IPS-18c (cell line): ENCODE measurements around the gene POP4.
"Not testable (repeated sequence)": the region's sequence is repeated elsewhere in the genome, so short reads cannot be mapped to it uniquely, and the experiment has no call there.

Source experiments
- H3K4me3 ChIP-seq: 2 replicates; pipeline ENCODE4 v1.7.0; 2013; ENCODE audit warnings: low read depth, mild to moderate bottlenecking, low read length, moderate library complexity; ENCODE audit not compliant: insufficient read depth
- H3K9me3 ChIP-seq: one replicate; pipeline ENCODE4 v1.6.1; 2013; ENCODE audit warnings: mild to moderate bottlenecking, low read length, moderate library complexity; ENCODE audit not compliant: control insufficient read depth, insufficient read depth

The POP4 gene, protein sequence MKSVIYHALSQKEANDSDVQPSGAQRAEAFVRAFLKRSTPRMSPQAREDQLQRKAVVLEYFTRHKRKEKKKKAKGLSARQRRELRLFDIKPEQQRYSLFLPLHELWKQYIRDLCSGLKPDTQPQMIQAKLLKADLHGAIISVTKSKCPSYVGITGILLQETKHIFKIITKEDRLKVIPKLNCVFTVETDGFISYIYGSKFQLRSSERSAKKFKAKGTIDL

DNA sequence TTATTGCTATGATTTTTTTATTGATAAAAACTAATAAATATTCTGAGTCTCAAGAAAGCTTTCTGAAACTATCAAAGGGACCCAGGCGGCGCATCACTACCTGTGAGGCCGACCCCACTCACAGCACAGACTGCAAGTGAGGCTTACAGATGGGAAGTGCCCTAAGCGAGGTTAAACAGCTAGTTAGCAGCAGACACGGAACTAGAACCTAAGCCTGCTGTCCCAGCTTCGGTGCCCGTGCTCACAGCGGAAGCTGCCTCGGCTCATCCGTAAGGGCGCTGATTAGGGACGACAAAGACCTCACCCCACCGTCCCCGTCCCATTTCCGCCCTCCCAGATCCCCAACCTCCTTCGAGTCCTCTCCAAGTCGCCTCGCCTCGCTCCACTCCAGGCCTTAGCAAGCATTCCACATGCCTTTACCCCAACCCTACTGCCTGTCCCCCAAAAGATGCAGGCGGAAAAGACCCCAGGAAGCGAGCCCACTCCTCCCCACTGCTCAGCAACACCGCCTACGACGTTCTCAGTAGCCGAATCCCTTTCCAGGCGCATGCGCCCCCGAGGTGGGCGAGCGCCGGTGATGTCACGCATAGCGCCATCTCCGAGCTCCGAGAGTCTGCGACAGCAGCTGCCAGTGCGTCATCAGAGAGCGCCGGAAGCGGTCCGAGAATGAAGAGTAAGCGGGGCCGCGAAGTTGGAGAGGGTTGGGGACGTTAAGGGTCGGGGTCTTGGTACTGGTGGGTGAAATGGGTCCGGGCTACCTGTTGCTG is at the start of gene POP4:
POP4 (plus strand) TSS at position 631 of the 767 bp plus-strand sequence; CDS start at position 667, 36 bp downstream.
- H3K4me3 ChIP-seq = peak within 1 kb of the TSS; percentile 100
- H3K9me3 ChIP-seq = no peaks in the 10 kb centered on the region

DNA sequence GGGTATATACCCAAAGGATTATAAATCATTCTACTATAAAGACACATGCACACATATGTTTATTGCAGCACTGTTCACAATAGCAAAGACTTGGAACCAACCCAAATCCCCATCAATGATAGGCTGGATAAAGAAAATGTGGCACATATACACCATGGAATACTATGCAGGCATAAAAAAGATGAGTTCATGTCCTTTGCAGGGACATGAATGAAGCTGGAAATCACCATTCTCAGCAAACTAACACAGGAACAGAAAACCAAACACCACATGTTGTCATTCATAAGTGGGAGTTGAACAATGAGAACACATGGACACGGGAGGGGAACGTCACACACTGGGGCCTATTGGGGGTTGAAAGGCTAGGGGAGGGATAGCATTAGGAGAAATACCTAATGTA is 47.0 kb upstream of the POP4 start:
- H3K4me3 ChIP-seq = not testable (repeated sequence)

DNA sequence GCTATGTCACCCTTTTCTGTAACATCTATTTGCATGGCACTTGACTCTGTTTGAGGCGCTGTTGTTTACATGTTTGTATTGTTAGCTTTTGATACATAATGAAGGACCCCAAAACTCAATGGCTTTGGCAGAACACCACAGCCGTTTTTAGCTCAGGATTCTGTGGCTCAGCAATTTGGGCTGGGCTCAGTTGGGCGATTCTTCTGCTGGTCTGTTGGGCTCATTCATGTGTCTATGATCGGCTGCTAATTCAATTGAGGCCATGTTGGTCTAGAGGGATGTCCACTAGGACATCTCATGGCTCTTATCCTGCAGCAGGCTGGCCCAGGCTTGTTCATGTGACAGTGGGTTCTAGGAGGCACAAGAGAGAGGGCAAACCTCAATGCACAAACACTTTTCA is 46.3 kb upstream of the POP4 start:
- H3K9me3 ChIP-seq = peaks cover 4% of the 10 kb centered on the region
- H3K4me3 ChIP-seq = no peak overlapping the region

More for the DNA sequence above, 47.0 kb upstream of the POP4 start:
- H3K9me3 ChIP-seq = not testable (repeated sequence)

DNA sequence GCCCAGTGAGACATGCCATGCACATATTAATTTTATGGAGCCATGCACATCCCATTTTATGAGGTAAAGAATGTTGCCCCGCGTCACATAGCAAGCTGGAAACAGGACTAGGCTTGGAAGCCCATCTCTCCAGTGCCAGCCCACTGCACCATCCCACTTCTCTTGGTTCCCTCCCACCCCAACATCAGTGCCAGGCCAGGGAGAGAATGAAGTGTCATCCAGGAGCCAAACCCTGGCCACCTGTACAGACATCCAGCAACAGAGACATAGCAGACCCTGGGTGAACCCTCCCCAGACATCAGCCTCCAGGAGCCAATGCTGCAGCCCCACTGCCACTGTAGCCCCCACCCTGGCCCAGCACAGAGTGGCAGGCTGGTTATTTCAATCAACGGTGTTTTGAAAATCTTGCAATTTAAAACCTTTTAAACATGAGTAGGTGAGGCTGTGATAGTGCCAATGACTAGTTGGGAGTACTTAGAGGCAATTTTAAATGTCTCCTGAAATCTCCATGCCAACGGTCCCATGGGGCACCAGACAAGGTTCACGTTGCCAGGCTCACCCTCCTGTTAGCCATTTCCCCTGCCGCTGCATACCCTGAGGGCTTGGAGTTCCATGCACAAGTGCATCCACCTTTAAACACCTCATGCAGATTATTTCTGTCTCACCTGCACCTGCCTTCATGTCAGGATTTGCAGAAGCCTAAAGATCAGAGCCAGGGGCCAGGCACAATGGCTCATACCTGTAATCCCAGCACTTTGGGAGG is 45.6 kb upstream of the POP4 start:
- Histone ChIP-seq H3K4me3 (no peak overlapping the region), H3K9me3 (peaks cover 4% of the 10 kb centered on the region)

DNA sequence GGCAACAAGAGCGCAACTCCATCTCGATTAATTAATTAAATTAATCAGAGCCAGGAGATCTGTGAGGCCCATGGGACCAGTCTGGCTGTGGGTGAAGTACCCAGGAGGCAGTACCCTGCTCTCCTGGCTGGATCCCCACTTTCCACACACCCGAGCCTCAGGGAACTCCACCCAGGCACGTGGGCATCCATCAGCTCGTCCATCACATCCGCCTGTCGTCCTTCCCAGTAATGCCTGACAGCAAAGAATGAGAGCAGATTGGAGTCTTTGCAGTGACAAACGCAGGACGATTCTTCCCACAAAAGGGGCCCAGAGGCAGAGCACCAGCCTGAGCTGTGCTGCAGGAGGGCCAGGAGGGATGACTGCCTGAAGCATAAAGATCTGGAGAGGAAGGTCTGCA is 44.5 kb upstream of the POP4 start:
- Histone ChIP-seq H3K9me3 (peaks cover 4% of the 10 kb centered on the region), H3K4me3 (no peak overlapping the region)

DNA sequence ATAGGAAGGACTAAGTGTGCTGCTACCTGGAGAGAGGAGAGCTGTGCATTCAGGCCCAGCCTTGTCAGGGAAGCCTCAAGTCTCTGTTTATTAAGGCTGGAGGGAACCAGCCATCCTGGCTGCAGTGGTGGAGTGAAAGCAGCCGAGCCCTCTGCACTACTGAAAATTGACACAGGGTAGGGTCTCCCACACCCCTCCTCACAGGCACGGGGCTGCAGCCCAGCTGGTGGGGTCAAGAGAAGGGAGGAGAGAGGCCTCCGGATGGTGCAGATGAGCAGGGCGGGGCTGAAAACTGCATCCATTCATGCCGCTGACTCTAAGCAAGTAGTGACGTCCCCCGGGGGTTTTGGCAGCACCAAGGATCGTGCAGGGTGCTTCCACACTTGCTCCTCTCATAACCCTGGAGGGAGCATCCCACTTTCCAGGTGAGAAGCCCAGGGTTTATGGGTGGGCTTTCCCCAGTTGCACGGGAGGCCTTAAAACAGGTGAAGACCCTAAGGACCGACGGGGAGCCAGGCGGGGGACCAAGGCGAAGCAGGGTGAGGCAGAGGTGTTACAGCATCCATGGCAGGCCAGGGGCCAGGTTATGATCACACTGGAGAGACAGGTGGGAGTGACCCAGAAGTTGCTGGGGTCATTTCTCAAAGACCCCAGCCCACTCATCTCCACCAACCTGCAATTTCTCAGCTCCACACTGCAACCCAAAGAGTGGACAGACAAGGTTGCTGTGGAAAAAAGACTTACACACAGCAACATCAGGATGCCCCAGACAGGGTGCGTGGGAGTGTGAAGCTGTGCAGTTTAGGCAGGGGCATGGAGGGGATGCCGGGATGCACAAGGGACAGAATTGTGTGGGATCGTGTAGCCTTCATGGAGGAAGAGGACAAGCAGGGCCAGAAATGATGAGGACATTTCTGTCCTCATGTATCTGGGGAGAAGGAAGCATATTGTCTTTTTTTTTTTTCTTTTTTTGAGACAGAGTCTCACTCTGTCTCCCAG is 43.5 kb upstream of the POP4 start:
- Histone ChIP-seq H3K4me3 (no peak overlapping the region), H3K9me3 (peaks cover 4% of the 10 kb centered on the region)

DNA sequence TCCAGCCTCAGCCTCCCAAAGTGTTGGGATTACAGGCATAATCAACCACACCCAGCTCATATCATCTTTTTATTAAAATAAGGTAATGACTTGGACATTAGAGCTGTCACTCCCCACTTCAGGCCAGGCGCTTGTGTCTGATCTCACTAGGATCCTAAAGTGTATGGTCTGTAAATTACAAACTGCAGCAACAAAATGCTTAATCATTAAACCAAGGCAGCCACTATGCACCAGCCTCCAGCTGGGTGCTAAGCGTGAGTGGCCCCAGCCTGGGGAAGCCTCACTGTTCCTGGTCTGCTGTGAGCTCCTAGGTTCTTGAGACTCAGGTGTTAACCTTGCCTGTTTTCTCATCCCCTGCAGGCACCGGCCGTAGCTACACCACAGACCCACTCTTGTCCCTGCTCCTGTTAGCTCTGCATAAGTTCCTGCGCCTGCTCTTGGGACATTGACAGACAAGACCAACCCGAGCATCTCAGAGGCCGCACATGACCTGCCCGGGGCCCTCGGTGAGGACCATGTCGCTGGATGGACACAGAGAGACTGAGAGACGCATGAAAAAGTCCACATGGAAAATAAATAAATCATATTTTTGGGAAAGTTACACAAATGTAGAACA is 42.5 kb upstream of the POP4 start:
- H3K4me3 ChIP-seq = no peak overlapping the region
- peaks cover 4% of the 10 kb centered on the region for H3K9me3 ChIP-seq

DNA sequence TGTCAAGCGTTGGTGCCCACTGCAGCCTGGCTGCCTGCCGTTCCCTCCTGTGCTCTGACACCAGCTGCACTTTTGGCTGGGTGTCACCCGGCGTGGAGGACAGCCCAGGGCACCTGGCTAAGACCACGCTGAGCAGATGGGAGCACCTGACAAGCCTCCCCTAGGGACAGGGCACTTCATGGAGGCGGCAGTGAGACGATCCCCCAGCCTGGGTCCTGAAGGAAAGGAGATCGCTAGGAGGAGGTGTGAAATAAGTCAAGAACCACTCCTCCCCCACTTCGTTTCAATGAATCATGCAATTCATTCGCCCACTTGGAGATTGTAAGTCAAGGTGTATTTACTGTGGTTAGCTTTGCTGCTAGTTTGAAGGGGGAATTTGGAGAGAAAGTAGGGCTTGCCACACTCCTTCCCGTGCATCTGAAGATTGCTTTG is 41.5 kb upstream of the POP4 start:
- H3K9me3 ChIP-seq = peaks cover 4% of the 10 kb centered on the region
- no peak overlapping the region for H3K4me3 ChIP-seq

DNA sequence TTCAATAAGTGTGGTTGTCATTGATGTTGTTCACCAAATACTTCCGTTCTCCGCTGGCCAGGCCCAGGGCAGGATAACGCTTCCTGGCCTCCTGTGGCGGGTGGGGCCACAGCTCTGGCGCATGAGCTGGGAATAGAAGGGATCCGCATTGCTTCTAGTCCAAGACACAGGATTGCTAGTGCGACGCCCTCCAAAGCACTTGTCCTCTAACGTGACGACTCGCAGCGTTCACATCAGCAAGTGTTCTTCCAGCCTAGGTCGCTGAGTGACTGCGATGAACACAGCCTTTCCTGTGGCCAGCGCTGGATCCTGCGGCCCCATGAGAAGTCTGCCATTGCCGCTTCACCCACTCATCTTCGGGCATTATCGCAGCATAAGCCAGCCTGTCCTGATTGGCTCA is 40.9 kb upstream of the POP4 start:
- Histone ChIP-seq H3K9me3 (peaks cover 4% of the 10 kb centered on the region), H3K4me3 (no peak overlapping the region)

DNA sequence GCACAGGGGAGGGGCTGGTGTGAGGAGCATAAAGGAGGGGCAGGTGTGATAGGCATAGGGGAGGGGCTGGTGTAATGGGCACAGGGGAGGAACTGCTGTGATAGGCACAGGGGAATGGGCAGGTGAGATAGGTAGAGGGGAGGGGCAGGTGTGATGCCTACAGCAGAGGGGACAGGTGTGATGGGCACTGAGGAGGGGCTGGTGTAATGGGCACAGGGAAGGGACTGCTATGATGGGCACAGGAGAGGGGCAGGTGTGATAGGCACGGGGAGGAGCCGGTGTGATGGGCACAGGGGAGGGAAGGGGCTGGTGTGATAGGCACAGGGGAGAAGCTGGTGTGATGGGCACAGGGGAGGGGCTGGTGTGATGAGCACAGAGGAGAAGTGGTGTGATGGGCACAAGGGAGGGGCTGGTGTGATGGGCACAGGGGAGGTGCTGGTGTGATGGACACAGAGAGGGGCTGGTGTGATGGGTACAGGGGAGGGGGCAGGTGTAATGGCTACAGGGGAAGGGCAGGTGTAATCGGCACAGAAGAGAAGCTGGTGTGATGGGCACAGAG is 39.5 kb upstream of the POP4 start:
- Histone ChIP-seq H3K9me3 (no peaks in the 10 kb centered on the region), H3K4me3 (no peak overlapping the region)

DNA sequence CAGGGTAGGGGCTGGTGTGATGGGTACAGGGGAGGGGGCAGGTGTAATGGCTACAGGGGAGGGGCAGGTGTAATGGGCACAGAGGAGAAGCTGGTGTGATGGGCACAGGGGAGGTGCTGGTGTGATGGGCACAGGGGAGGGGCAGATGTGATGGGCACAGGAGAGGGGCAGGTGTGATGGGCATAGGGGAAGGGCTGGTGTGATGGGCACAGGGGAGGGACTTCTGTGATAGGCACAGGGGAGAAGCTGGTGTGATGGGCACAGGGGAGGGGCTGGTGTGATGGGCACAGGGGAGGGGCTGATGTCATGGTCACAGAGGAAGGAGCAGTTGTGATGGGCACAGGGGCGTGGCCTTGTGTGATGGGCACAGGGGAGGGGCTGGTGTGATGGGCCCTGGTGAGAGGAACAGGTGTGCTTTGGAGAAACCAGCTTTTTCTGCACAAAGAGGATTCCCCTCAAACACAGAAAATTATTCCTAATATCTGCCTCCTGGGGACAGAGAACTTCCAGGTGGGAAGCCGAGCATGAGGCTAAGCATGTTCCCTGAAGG is 38.6 kb upstream of the POP4 start:
- H3K4me3 ChIP-seq = no peak overlapping the region
- no peaks in the 10 kb centered on the region for H3K9me3 ChIP-seq

DNA sequence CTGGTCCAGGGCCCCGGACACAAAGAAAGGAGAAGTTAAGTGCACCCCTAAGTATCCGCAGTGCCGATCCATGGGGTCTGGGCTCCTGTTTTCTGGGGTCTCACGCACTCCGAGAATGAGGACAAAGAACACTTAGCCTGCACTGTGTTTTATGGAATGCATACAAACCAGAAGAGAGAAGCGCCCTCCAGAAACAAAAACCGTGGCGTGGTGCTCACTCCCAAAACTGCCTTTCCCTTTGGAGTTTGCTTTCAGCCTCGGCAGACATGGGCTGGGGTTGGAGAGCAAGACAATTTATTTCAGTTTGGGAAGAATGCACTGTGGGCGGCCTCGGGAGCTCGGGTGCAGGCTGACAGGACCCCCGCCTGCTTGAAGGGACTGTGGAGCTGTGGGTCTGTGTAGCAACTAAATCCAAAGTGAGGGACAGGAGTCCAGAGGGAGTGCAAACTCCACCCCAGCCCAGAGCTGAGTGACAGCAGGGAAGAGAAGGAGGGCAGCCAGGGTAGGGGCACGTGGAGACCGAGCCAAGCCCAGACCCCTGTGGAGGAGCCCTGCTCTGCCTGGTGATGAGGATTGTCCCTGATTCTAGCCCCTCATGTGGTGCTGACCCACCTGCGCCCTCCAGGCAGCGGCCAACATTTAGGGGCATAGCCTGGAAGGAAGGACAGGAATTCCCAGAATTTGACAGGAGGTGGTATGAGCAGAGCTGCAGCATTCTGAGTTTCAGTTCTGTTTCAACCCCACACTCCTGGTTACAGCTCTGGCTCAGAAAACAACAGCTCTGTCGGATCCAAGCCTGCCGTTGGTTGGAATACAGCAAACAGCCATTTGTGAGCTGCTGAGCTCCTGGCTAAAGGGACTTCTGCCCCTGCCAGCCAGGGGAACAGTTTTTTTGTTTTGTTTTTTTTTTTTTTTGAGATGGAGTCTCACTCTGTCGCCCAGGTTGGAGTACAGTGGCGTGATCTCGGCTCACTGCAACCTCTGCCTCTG is 37.8 kb upstream of the POP4 start:
- H3K4me3 ChIP-seq = no peak overlapping the region

DNA sequence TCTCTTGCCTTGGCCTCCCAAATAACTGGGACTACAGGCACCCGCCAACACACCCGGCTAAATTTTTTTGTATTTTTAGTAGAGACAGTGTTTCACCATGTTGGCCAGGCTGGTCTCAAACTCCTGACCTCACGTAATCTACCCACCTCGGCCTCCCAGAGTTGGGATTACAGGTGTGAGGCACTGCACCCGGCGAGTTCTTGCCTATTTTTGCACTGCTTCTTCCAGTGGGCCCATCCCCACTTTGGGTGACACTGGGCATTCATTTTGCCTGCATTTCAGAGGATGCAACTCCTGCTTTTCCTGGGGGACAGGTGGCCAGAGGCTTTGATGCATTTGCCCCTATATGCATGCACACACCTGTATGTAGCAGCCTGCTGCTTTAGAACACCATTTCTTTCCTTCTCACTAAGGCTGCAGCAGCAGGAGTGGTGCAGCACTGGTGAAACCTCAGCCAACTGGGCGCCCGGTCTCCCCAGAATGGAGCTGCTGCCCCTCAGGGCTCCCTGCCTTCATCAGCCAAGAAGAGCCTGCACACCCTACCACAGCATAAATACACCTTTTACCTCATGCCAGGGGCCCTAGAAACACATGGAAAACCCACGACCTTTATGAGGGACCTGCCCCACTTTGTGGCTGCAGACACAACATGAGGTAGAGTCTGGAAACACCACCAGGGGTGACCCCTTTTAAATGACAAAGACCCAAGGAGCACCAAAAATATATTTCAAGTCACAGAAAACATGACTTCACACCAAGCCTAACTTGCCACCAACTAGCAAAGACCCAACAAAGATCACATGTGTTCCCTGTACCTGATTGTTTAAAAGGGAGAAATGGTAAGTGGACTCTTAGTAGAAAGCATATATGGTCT is 36.8 kb upstream of the POP4 start:
- Histone ChIP-seq H3K9me3 (no peaks in the 10 kb centered on the region), H3K4me3 (no peak overlapping the region)

More for the DNA sequence above, 37.8 kb upstream of the POP4 start:
- H3K9me3 ChIP-seq = no peaks in the 10 kb centered on the region

DNA sequence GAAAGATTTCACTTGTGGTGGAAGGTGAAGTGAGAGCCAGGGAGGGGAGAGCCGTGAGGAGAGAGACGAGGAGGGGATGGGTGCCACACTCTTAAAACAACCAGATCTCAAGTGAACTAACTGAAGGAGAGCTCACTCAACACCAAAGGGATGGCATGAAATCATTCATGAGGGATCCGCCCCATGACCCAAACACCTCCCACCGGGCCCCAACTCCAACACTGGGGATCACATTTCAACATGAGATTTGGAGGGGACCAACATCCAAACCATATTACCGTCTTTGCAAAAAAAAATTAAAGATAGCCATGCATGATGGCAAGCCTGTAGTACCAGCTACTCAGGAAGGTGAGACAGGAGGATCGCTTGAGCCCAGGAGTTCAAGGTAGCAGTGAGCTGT is 34.9 kb upstream of the POP4 start:
- no peak overlapping the region for H3K4me3 ChIP-seq

More for the DNA sequence above, 34.9 kb upstream of the POP4 start:
- H3K9me3 ChIP-seq = no peaks in the 10 kb centered on the region
